WI38 (cell line): ENCODE results near the gene PIEZO1.
A peak's percentile ranks its signal among the peaks of the same experiment; 100 is the strongest.

Experiments
- H3K4me3 ChIP-seq: 2 replicates; pipeline ENCODE4 v1.5.1; 2011; ENCODE audit warnings: low read depth, mild to moderate bottlenecking, control low read depth, low read length
- TF ChIP-seq, protein P1 (sequence below): IDR thresholded peaks from 2 replicates; pipeline ENCODE4 v1.5.1; 2012; ENCODE audit warnings: low read depth, mild to moderate bottlenecking, control low read depth, low read length

PIEZO1 gene

DNA sequence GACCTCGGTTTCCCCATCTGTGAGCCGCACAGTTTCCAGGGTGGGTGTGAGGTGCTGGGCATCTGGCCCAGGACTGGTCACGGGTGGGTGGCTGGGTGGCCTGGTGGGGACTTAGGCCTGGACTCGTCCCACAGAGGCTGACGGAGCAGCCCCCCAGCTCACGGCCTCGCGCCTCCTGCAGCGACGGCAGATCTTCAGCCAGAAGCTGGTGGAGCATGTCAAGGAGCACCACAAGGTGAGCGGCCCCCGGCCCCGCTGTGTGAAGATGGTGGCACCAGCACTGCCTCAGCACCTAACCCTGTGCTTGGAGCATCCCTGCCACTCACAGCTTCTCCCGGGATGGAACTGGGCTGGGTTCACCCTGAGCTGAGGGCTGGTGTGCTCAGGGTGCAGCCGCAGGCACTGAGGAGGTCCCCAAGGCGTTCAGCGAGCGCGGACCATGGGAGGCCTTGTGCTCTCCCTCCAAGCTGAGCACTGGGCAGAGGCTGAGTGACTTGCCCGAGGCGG lies 20.9 kb upstream of the PIEZO1 start:
- TF ChIP-seq, protein P1, sequence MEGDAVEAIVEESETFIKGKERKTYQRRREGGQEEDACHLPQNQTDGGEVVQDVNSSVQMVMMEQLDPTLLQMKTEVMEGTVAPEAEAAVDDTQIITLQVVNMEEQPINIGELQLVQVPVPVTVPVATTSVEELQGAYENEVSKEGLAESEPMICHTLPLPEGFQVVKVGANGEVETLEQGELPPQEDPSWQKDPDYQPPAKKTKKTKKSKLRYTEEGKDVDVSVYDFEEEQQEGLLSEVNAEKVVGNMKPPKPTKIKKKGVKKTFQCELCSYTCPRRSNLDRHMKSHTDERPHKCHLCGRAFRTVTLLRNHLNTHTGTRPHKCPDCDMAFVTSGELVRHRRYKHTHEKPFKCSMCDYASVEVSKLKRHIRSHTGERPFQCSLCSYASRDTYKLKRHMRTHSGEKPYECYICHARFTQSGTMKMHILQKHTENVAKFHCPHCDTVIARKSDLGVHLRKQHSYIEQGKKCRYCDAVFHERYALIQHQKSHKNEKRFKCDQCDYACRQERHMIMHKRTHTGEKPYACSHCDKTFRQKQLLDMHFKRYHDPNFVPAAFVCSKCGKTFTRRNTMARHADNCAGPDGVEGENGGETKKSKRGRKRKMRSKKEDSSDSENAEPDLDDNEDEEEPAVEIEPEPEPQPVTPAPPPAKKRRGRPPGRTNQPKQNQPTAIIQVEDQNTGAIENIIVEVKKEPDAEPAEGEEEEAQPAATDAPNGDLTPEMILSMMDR: no peak
- no peak overlapping the region for H3K4me3 ChIP-seq

DNA sequence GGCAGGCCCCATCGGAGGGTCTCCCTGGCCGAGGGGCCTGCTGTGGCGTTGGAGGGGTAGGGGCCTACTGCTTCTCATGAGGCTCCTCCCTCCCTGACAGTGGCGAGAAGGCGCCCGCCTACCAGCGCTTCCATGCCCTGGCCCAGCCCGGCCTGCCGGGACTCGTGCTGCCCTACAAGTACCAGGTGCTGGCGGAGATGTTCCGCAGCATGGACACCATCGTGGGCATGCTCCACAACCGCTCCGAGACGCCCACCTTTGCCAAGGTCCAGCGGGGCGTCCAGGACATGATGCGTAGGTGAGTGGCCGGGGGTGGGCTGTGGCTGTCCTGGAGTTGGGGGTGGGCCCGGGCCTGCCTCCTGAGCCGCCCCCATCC lies 20.3 kb upstream of the PIEZO1 start:
- TF ChIP-seq, protein P1: no peak
- H3K4me3 ChIP-seq: no peak overlapping the region; the same call in 1 of the 2 replicates

DNA sequence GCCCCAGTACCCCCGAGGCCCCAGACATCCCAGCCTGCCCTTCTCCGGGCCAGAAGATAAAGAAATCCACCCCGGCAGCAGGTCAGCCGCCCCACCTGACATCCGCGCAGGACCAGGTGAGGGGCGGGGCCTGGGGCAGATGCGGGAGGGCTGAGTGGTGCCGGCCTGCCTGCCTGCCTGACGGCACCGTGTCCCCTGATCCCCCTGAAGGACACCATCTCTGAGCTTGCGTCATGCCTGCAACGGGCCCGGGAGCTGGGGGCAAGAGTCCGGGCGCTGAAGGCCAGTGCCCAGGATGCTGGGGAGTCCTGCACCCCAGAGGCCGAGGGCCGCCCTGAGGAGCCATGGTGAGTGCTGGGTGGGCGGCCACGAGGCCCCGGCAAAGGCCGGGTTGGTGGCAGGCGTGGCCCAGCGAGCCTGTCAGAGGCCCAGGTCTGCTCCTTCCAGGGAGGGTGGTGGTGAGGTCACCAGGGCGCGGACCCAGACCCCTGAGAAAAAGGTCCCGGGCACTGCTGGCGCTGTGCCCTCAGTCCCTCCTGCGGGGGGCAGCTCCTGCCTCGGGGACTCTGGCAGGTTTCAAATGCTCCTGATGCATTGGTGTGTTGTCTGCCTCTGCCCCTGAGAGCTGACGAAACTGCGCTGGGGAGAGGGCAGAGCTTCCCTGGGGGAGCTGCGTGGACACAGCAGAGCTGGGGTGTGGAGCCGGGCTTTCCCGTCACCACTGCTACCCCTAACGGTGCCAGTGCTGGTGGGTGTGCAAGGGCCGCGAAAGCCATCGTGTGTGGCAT lies 19.7 kb upstream of the PIEZO1 start:
- peak overlapping the region; percentile 70 for H3K4me3 ChIP-seq
- TF ChIP-seq, protein P1: no peak

DNA sequence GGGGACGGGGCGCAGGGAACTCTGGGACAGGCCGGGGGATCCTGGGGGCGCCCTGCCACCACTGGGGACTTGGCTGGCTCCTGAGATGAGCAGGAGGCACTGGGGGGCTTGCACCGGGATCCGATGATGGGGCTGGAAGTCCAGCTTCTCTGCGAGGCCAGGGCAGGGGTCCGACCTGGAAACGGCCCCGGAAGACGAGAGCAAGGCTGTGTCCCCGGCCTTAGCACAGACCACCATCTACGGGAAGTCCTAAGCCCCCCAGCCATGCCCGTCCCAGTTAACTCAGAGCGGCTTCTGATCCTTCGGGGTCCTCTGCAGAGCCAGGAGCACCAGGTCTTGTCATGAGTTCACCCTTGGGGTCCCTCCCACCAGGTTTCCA lies 19.1 kb upstream of the PIEZO1 start:
- TF ChIP-seq, protein P1: no peak
- peak overlapping the region; percentile 70 for H3K4me3 ChIP-seq

DNA sequence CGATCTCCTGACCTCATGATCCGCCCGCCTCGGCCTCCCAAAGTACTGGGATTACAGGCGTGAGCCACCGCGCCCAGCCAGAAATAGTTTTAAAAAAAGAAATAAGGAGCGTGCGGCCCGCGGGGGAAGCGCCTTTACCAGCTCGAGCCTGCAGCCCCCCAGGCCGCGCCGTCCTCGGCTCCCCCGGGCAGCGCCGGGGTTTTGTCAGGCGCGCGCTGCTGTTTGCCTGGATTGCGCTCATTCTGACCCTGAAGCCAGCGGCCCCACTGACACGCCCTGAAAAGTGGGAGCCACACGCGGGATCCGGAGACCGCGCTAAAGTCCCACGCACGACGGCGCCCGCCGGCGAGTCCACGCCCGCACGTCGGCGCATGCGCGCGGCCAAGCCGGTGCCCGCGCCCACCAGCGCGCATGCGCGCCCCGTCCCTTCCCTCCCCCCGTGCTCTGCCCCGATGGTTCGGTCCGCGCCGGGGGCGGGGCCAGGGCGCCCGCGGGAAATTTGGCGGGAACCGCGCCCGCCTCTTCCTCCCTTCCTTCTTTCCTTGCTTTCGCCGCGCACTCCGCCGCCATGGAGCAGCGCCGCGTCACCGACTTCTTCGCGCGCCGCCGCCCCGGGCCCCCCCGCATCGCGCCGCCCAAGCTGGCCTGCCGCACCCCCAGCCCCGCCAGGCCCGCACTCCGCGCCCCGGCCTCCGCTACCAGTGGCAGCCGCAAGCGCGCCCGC lies 18.4 kb upstream of the PIEZO1 start, which contains the start of gene CDT1:
TSS of gene CDT1 (plus strand) at position 526 of the 724 bp plus-strand sequence. CDS start at position 569, 43 bp downstream.
- TF ChIP-seq, protein P1: no peak
- H3K4me3 ChIP-seq: peak within 1 kb of the TSS; percentile 70

DNA sequence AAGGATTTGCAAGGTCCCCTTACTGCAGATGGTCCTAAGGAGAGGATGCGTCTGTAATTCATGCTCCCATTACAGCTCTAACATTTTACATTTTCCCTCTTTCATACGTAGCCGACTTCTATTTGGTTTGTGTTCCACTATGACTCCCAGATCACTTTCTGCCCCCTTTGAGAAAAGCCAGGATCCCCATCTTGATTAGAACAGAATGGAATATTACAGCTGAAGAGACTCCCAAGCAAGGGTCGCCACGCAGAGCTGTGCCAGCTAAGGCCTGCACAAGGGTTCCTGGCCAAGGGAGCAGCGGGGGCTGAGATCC lies 15.2 kb upstream of the PIEZO1 start:
- TF ChIP-seq, protein P1: no peak
- H3K4me3 ChIP-seq: no peak overlapping the region
